ENCODE data around the gene ANGPTL2.

ANGPTL2 gene

DNA sequence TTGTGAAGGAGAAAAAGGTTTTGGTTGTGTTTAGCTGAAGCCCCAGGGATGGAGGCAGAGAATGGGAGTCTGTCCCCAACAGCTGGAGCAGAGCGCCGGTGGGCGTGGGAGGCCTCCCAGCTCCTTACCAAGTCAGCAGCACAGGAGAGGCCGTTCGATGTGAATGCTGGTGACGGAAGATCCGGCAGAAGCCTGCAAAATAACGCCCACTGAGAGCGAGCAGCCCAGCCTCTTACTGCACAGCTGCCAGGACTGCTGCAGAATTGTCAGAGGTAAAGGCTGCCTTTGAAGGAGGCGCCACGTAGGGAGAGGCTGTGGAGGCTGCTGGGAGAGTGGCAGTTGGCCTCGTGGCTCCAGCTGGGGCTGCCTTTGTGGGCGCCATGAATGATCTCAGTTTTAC, 26.2 kb downstream of the ANGPTL2 start:
- DNase-seq (ENCODE audit: low read depth, low spot score) = no peak

DNA sequence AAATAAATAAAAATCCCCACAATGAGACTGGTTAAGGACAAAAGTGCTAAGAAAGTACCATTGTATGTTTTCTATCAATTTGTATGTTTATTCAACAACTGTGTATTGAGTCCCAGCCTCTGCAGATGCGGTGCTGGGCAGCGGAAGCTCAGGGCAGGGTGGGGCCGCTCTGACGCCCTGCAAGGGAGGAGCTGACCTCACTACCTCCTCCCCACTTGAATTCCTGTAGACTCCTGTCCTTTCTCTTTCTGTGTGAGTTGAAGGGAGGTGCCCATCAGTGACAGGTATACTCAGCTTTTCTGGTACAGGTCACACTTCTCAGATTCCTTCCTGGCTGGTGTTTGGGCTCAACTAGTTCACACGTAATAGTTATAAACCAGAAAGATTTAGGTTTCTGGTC, 27.0 kb downstream of the ANGPTL2 start:
- DNase-seq (ENCODE audit: low read depth, low spot score) = no peak

DNA sequence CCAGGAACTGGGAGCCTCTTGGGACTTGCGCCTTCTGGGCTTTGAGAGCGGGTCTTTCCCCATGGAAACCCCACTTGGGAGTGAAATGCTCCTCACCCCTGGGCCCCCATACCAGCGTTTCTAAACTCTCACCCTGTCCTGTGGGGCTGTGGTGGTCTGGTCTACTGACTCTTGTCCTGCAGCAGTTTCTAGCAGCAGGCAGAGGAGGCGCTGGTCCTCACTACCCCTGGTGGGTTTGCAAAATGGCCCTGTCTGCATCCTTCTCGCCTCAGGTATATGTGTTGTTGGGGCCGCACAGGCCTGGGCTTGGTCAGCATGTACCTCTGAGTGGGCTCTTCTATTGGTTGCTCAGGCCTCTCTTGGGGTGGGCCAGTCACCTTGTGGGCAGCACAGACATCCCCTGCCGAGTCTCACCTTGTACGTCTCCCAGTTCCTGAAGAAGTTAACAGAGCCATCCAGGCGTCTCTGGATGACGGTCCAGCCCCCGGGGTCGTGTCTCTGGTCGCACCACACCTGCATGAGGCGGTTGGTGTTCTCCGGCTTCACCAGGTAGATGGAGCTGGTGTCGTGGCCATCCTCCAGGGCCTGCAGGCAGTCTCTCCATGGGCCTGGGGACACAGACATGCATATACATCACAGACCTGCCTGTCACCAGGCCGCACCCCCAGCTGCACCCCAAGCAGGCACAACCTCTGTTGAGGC, 29.0 kb downstream of the ANGPTL2 start:
- no peak for DNase-seq (ENCODE audit: low read depth, low spot score)

DNA sequence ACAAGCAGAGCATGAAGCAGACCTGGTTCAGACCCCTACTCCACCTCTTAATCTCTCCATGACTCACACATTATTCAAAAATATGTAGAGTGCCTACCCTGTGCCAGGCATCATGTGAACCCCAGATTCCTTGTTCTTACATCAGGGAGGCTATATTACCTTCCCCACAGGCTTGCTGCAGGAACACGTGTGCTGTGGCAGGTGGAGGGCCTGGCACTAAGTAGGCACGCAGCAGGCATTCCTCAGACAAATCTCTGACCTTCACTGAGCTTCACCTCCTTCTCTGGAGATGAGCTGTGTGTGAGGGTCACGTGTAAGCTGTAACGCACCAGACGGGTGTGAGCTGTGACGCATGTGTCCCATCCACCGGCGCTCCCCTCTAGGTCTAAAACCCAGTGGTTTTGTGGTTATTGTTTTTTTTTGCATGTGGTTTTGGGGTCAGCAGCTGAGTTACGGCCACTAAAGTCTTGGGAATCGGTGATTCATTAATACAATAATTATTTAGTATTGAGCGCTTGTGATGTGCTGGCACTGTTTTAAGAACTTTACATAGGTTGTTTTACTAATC, 30.3 kb downstream of the ANGPTL2 start:
- DNase-seq (ENCODE audit: low read depth, low spot score) = no peak

DNA sequence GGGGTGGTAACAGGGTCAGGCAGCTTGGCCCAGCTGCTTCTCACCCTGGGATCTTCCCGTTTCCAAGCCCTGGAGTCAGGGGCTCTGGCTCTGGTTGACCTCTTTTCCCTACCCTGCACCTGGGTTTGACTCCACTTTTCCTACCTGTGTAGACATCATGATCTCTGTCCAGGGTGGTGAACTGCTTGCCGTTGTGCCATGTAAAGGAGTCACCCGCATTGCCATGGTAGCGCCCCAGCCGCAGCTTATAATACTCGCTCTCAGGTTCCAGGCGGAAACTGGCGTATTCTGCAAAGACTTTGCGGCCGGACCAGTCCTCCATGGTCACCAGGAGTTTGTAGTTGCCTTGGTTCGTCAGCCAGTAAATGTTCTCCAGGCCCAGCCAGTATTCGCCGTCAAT, 30.9 kb downstream of the ANGPTL2 start:
- DNase-seq (ENCODE audit: low read depth, low spot score) = no peak

DNA sequence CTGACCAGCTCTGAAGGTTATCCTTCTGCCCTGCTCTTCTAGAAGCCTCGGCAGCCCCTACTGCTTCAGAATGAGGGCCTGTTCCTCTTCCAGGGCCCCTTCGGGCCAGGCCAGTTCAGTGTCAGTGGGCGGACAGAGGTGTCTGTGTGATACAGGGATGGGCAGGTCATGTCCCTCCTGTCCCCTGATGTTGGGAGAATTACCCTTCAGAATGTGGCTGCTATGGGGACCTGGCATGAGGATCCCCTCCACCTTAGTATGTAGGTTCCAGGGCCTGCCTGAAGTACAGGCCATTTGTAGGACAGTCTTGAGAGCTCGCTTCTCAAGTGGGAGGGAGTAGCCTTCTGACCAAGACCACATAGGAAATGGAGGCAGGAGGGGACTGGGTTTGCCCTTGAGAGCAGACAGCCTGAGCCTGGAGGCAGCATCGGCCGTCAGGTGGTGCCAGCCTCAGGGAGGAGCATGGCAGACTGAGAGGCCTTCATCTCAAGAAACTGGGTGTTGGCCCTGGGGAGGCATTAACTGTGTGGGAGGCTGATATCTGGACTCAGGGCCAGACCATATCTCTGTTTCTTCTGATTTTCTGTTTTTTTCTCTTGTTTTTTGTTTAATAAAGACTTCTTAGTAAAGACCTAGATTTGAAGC, 32.0 kb downstream of the ANGPTL2 start:
- no peak for DNase-seq (ENCODE audit: low read depth, low spot score)

DNA sequence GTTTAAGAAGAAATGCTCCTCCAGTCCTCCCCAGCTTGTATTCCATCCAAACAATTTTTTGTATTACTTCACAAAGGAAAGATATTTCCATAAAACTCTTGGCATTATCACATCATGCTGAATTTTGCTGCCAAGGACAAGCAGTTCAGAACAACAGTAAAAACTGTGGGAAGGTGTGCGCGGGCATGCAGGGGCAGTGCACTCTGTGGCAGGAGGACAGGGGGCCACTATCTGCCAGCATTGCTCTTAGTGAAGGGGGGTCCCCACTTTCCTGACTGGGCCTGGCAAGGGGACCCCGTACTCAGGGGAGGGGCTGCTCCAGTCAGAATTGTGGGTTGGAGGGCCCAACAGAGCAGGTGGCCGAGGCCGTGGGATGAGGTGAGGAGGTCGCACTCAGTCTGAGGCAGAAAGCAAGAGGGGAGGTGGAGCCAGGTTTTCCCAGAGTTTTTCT, 32.8 kb downstream of the ANGPTL2 start:
- DNase-seq (ENCODE audit: low read depth, low spot score) = no peak

DNA sequence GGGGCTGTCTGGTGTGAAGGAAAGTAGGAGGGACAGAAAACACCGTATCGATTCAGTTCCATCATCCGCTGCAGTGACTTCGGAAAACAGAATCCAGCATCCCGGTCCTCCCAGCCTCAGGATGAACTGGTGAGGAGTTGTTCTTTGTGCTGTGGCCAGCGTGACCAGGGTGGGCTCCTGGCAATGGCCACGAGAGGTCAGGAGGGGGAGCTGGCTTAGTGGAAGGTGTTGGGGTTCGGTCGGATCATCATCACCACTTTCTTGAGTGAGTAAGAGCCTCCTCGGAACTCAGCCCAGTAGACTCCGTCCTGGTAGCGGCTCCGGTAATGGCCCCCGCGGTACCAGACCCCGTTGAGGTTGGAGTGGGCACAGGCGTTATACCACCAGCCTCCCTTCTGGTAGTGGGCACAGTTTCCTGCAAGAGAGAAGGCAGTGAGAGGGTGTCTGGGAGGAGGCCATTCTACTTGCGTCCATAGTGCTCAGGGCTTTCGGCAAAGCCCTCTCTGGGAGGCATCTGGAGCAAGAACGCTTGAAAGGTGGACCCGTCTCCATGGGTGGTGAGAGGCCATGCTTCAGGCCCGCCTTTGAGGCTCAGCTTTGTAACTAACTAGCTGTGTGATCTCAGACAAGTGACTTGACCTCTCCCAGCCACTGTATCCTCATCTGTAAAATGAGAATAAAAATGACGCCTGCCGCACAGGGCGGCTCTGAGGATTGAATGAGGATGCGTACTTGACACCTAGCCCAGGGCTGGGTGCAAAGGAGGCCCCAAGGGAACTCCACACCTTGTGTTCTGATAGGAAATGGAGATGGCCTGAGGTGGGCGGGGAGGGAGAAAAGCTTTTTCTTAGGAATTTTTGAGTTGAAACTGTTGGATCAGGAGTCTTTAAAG, 33.5 kb downstream of the ANGPTL2 start:
- no peak for DNase-seq (ENCODE audit: low read depth, low spot score)

DNA sequence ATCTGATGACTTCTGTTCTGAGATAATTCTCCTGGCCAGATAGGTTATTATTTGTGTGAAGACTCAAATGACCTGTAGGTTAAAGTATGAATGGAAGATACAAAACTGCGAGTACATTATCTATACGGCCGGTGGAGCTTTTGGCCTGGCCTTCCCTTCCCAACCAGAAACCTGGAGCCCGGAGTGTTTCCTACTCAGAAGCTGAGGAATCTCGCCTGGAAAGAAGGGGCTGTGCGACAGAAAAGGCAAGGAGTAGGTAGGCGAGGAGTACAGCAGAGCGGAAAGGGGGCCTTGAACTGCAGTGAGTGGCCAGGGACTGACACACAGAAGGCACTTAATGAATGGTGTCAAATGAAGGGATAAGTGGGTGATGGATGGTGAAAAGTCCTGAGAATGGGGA, 34.6 kb downstream of the ANGPTL2 start:
- DNase-seq (ENCODE audit: low read depth, low spot score) = no peak

DNA sequence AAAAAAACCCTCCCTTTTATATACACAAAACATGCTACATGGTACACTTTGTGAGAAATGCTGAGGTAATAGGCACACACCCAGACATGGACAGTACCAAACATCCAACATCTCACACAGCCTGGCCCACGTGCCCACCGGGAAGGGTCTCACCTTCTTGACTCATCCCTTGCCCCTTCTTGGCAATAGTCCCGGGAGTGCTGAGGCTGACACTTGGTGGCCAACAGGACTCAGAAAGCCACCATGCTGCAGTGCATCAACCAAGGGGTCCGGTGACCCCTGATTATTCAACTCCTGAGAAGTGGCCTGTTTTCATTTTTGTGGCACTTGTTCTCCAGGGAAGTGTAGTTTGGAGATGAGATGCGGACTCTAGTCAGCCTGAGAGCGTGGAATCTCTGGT, 35.0 kb downstream of the ANGPTL2 start:
- no peak for DNase-seq (ENCODE audit: low read depth, low spot score)

DNA sequence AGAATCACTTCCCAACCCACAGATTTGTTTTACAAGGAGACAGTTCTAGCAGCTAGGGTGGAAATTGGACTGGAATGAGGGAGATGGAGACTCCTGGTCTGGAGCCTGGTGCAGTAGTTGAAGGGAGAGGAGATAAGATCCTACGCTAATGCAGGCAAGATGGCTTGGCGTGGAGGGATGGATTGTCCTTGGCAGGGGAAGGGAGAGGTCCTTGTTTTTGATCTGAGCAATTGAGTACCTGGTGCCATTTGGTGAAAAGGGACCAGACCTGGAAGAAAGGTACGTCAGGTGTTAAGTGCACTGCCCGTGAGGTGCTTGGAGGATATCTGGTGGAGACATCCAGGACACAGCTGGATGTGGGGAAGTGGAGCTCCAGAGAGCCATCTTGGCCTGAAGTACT, 35.7 kb downstream of the ANGPTL2 start:
- no peak for DNase-seq (ENCODE audit: low read depth, low spot score)

DNA sequence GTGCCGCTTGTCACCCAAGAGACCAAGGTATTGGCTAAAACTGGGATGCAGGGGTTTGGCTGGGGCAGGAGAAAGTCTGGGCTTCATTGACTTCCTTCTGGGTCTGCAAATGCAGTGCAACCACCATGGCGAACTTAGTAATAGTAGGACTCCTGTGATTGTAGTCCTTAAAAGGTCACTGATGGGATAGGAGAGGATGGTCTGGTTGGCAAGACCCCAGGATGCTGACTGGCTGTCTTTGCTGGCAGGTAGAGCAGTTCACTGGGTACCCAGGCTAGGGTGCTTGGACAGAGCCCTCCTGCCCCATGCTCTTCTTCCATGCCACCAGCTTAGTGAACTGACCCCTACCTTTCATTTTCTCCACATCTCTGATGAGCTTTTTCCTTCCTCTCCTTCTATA, 37.2 kb downstream of the ANGPTL2 start:
- DNase-seq (ENCODE audit: low read depth, low spot score) = no peak

DNA sequence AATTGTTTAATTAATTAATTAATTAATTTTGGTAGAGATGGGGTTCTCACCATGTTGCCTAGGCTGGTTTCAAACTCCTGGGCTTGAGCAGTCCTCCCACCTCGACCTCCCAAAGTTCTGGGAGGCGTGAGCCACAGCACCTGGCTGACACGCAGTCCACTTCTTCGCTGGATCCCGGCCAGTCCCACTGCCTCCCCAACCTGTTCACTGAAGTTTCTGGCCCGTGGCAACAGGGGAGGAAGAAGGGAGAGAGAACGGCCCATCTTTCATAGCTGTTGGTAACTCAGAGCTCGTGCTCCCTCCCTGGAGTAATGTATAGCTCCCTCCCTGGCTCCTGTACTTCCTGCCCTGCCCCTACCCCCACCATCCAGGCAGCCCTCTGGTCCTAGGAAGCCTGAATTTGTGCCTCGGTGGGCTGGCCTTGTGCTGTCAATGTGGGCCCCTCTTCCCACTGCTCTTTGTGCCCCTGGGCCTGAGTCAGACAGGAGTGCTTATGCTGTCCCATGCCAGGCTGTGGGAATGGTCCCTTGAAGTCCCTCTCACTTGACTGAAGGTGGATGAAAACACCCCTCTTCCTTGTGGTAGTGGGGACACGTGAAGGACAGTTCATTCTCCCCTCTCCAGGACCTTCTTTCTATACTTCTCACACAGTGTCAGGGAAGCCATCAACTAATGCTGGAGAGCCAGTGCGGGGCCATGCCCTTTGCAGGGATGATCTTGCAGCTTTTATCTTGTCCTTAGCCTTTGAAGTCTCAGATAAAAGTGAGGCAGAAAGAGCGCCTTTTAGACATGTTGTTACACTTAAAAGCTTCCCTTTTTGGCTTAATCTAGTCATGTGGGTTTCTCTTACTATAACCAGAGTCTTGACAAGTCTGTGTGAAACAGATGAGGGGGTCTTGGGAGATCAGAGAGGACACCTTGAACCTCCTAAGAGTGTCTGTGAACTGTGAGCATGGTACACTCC, 38.1 kb downstream of the ANGPTL2 start:
- no peak for DNase-seq (ENCODE audit: low read depth, low spot score)

DNA sequence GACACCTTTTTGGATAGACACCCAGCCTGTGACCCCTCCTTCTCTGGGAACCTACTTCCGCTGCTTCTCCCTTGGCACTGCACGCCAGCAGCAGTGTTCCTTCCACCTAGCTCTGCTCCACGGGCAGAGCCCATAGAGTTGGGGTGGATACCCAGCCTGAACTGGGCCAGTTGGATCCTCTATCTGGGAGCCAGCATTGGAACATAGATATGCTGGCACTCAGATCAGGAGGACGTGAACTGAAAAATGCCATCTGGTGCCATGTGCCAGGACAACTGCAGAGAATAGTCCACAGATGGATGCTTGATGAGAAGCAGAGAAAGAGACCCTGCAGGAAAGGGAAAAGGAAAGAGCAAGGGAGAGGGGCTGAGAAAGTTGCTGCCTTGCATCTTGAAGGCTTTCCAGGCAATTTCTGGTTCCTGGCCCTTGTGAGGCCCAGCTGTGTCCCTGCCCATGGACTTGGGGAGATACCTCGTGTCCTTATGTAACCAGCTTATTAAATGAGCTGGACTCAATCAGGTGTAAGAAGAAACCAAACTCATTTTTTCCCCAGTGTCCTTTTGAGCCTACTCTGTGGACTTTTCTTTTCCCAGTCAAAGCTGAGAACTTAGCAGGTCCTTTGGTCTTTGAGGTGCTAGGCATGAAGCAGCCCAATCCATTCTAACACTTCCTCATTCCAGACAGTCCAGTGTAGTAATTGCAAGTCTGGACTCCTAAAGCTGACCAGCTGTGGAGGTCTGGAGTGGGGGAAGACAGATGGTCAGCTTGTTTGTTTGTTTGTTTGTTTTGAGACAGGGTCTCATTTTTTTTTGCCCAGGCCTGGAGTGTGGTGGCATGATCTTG, 39.1 kb downstream of the ANGPTL2 start:
- no peak for DNase-seq (ENCODE audit: low read depth, low spot score)

DNA sequence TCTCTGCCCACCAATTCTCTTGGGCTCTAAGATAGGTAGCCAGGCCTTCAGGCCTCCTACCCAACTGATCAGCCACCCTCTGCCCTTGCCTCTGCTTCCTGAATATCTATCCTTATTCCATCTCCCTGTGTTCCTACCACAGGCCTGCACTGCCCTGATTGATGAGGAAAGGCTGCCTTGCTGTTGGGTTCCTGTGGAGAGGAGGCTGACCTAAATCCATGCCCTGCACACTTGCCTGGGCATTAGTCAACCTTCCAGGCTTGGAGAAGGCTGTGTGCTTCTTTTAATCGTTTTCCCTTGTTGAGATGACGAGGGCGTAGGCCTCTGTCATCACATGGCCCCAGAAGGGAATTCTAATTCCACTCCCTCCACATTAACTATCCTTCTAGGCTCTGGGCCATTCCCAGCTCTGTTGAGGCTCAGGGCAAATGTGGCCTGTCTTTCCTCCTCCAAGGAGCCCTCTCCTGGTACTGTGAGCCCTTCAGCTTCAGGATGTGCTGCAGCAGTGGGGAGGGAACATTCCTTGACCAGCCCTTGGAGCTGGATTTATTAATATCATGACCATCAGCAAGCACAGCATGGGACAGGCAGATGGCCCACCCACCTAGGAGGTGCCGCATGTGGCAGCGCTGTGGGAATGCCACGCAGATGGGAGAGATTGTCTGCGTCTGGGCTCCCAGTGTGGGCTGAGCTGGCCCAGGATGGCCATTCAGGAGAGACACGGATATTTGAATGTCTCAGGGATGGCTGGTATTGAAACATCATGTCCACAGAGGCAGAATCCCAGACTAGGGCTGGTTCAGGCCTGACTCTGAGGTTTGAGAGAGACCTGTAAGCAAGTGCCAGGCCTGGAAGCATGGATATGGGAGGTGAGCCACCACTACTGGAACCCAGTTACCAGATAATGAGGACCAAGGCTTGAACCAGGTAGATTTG, 40.9 kb downstream of the ANGPTL2 start:
- DNase-seq (ENCODE audit: low read depth, low spot score) = no peak

DNA sequence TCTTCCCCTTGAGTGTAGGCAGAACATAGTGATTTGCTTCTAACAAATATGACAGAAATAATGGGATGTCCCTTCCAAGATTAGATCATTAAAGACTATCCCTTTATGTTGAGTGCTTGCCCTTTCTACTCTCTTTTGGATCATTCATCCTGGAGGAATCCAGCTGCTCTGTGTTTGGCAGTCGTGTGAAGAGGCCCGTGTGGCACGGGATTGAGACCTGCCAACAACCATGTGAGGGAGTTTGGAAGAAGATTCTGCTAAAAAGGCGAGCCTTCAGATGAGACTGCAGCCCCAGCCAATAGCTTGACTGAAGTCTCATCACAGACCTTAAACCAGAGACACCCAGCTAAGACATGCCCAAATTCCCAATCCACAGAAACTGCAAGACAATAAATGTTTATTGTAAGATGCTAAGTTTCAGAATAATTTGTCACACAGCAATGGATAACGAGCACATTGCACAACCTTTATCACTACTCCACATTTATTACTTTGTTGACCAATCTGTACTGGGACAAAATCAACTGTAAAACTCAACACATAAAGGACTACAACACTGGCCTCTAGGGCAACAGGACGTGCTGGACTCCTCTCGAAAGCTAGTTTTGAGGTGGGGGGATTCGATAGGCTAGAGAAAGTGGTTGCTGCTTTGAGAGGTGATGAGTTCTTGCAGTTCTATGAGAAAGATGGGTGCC, 42.8 kb downstream of the ANGPTL2 start:
- no peak for DNase-seq (ENCODE audit: low read depth, low spot score)

DNA sequence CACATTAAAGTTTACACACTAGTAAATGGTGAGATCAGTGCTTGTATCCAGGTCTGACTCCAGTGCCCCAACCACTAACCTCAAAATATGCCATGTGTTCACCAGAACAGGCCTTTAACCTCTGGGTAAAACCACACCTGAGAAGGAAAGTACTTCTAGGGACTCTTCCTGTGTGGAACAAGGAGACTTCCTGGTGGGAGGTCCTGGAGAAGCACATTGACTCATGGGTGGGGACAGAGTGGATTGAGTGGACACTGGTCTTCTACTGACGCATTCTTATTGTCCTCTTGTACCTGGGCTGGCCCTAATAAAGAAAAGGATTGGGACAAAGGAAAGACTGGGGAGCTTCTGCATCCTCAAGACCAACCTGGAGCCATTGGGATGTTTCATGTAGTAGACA, 43.4 kb downstream of the ANGPTL2 start:
- no peak for DNase-seq (ENCODE audit: low read depth, low spot score)

DNA sequence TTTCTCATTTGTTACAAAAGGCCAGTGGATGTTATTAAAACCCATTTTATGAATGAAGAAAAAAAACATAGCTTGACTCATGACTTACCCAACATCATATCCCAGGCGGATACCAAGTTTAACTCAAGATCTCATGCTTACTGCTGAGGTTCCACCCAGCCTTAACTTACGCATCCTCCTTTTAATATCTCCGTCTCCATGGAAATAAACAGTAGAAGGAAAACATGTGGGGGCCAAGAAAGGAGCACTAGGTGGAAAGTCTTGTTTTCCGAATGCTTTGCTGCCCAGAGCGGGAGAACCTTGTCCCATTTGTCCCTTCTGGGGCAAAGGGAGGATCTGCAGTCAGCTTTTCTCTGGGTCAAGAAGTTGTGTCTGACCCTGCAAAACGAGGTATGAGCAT, 44.1 kb downstream of the ANGPTL2 start:
- DNase-seq (ENCODE audit: low read depth, low spot score) = no peak

DNA sequence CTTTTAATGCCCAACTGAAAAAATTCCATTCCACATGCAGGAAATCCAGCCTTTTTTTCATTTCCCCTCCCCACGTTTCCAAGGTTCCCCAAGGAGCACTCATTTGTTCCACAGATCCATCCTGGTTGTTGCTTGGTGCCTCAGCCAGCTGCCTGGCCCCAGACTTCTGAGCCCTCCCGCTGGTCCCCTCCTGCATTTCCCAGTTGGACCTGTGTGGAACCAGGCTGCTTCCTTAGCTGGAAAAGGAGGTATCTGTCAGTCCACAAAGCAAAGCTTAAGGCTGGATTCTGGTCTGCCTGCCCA, 44.8 kb downstream of the ANGPTL2 start:
- DNase-seq (ENCODE audit: low read depth, low spot score) = no peak

Data from smooth muscle cell of the brain vasculature (primary cell).